Heart left ventricle (tissue), 16 donors: Measurements from ENCODE around the gene PRCC. TPM values are rescaled to one million over a fixed set of nuclear protein-coding genes. Genes with fewer than 3 reads are reported as not detected.

Experiments
- ATAC-seq, 4 donors: fragments of 200-7000 bp; cut with Tn5 transposase; one replicate each; pipeline ENCODE4 v1.9.1; 2020 to 2022; ENCODE audit warnings: moderate library complexity in 4 of 4, mild to moderate bottlenecking in 3 of 4, moderate number of reproducible peaks in 1 of 4
- DNase-seq, 5 donors: peaks; one replicate each; pipeline ENCODE4 v3.0.0-alpha.2; 2020
- H3K27ac ChIP-seq, 12 donors: fragments of 200-600 bp; sonication (generic) in 4 of 12; one replicate each; pipeline versions ENCODE4 v1.5.0 to v1.8.0; 2016 to 2022; ENCODE audit warnings: mild to moderate bottlenecking in 2 of 12
- H3K27me3 ChIP-seq, 9 donors: fragments of 200-600 bp; sonication (generic) in 2 of 9; one replicate each; pipeline versions ENCODE4 v1.5.1 to v1.8.0; 2016 to 2022; ENCODE audit warnings: mild to moderate bottlenecking in 3 of 9
- H3K36me3 ChIP-seq, 9 donors: fragments of 200-600 bp; sonication (generic) in 2 of 9; one replicate each; pipeline versions ENCODE4 v1.5.0 to v1.8.0; 2018 to 2022; ENCODE audit warnings: mild to moderate bottlenecking in 2 of 9
- H3K4me1 ChIP-seq, 12 donors: fragments of 200-600 bp; sonication (generic) in 4 of 12; one replicate each; pipeline versions ENCODE4 v1.5.0 to v1.8.0; 2016 to 2022; ENCODE audit warnings: mild to moderate bottlenecking in 3 of 12
- H3K4me3 ChIP-seq, 12 donors: fragments of 200-600 bp; sonication (generic) in 4 of 12; one replicate each; pipeline versions ENCODE4 v1.5.0 to v1.8.0; 2017 to 2022; ENCODE audit warnings: mild to moderate bottlenecking in 9 of 12, moderate library complexity in 4 of 12
- H3K9me3 ChIP-seq, 12 donors: fragments of 200-600 bp; sonication (generic) in 4 of 12; one replicate each; pipeline versions ENCODE4 v1.5.0 to v1.8.0; 2016 to 2022; ENCODE audit warnings: mild to moderate bottlenecking in 1 of 12
- CTCF ChIP-seq, 12 donors: fragments of 200-600 bp; sonication (generic) in 4 of 12; IDR thresholded peaks; one replicate each; pipeline versions ENCODE4 v1.5.0 to v1.8.0; 2018 to 2022; ENCODE audit warnings: antibody characterized with exemption in 12 of 12, mild to moderate bottlenecking in 5 of 12
- POLR2A ChIP-seq, 2 donors: fragments of 450-650 bp; IDR thresholded peaks; one replicate each; pipeline ENCODE4 v1.6.1; 2017; ENCODE audit warnings: antibody characterized with exemption in 2 of 2, mild to moderate bottlenecking in 2 of 2, moderate library complexity in 2 of 2
- WGBS, 4 donors: extraction: QIAGEN DNeasy Blood & Tissue Kit in 2 of 4; methylation state at CpG; one replicate each; pipeline versions ENCODE4 v1.1.5 to v1.1.7; 2013 to 2018; 5-methylcytosine and 5-hydroxymethylcytosine counted together
- intact Hi-C, 10 donors: fragments of 100-400 bp; cut with DNase I; formaldehyde crosslinking; loops; one replicate each; pipeline versions ENCODE4 v1.11.1 to v1.14.2; 2022
- polyA plus RNA-seq, 2 donors: library from polyadenylated mRNA; stranded (reverse); fragments of 200-250 nt; gene quantifications; one replicate each; pipeline ENCODE4 v1.2.3, GENCODE V29; 2013
- total RNA-seq, 9 donors: library from RNA; depleted of rRNA in 2 of 9; stranded (reverse); fragments of >200 nt in 2 of 9; fragmentation: NEBNext Ultra II Directional in 3 of 9; extraction: Animal tissue kit (Norgen Biotek cat#: 25700) in 3 of 9; gene quantifications; one replicate each; pipeline versions ENCODE4 v1.1.0 to v1.2.4, GENCODE V29; 2016 to 2023
- donor health status: ischemic (EF 13 %, LVEDD 7.1; RV severe dilation, severe dysfunction).
- donor health status: healthy with polysubstance abuse.
- donor health status: DM: no; HTN: yes; CAD: no.
- donor health status: DM: no; HTN: no; CAD: no.
- donor health status: ischemic (EF 25% LVEDD 6.9; RV normal size, moderate dysfunction).
- donor health status: ischemic (EF 25% LVEDD 5.7; RV mildly dilated, moderate dysfunction).
- donor health status: healthy.
- donor health status: DM: yes; HTN: yes; CAD: no.
- donor health status: ischemic (EF 35%, LVEDD 5.7; RV mildly dilated, moderate dysfunction).
- donor health status: nonischemic (EF 11% LVEDD 7.7; RV severe dilation, severe dysfunction).
- donor health status: DM: yes; HTN: yes; CAD: no.
- donor health status: PGD.
- donor health status: ischemic (EF 29% LVEDD 5.4; RV normal size, mild dysfunction).
- donor health status: nonischemic (EF 23%, LVEDD 6.1; RV moderate dilation, normal function).

The PRCC gene
- total and polyA plus RNA-seq, 11 donors, result 34.6 to 55.5 (median 39.0) TPM

- no peaks in the 10 kb centered on the region for H3K36me3 ChIP-seq
- no peak overlapping the region for H3K4me3 ChIP-seq
- no peaks in the 10 kb centered on the region for H3K9me3 ChIP-seq
- H3K27me3 ChIP-seq, result peaks cover 0 to 69% (median 26%) of the 10 kb centered on the region in 9 donors
- intact Hi-C loops, result no loop called here
- H3K27ac ChIP-seq, result no peak overlapping the region
- ATAC-seq (no peak), DNase-seq (no peak)
- peaks cover 0 to 9% (median 0%) of the 10 kb centered on the region in 12 donors for H3K4me1 ChIP-seq
- no peak for TF ChIP-seq POLR2A (IDR thresholded peaks at IDR 0.05)
- WGBS, 4 donors, result 70 to 81% (median 72%) methylated on average over 9 to 14 of the region's 14 CpGs
These were observed 73.6 kb downstream of the PRCC start for GRCh38 chr1:156840898-156841279.

- Histone ChIP-seq H3K27ac (no peak overlapping the region), H3K27me3 (peaks cover 0 to 70% (median 26%) of the 10 kb centered on the region in 9 donors), H3K4me3 (no peak overlapping the region), H3K4me1 (peaks cover 0 to 9% (median 0%) of the 10 kb centered on the region in 12 donors), H3K36me3 (no peaks in the 10 kb centered on the region), H3K9me3 (no peaks in the 10 kb centered on the region)
- DNase-seq (no peak), ATAC-seq (no peak)
- 74 to 90% (median 78%) methylated on average over 13 to 16 of the region's 16 CpGs for WGBS, 4 donors
- TF ChIP-seq CTCF (IDR thresholded peaks at IDR 0.05) (no peak), POLR2A (IDR thresholded peaks at IDR 0.05) (no peak)
- intact Hi-C loops, result no loop called here
These were observed 74.0 kb downstream of the PRCC start for GRCh38 chr1:156841295-156841855.

GRCh38 chr1:156842618-156843300 lies 75.4 kb downstream of the PRCC start:
- no peak overlapping the region for H3K27ac ChIP-seq
- intact Hi-C loops, result no loop called here
- DNase-seq (no peak), ATAC-seq (no peak)
- H3K36me3 ChIP-seq, result no peaks in the 10 kb centered on the region
- 79 to 85% (median 83%) methylated on average over 9 of the region's 9 CpGs for WGBS, 4 donors
- no peak overlapping the region for H3K4me3 ChIP-seq
- H3K27me3 ChIP-seq, result peaks cover 0 to 80% (median 26%) of the 10 kb centered on the region in 9 donors
- no peak for TF ChIP-seq POLR2A (IDR thresholded peaks at IDR 0.05)
- TF ChIP-seq CTCF (IDR thresholded peaks at IDR 0.05), result no peak
- H3K4me1 ChIP-seq, result peaks cover 0 to 9% (median 0%) of the 10 kb centered on the region in 12 donors
- no peaks in the 10 kb centered on the region for H3K9me3 ChIP-seq

GRCh38 chr1:156844102-156844501 lies 76.8 kb downstream of the PRCC start:
- no peak overlapping the region for H3K4me3 ChIP-seq
- H3K27me3 ChIP-seq, result peaks cover 6 to 82% (median 32%) of the 10 kb centered on the region in 9 donors
- DNase-seq (no peak), ATAC-seq (no peak)
- TF ChIP-seq CTCF (IDR thresholded peaks at IDR 0.05) (no peak), POLR2A (IDR thresholded peaks at IDR 0.05) (no peak)
- H3K9me3 ChIP-seq, result no peaks in the 10 kb centered on the region
- H3K4me1 ChIP-seq, result peaks cover 0 to 10% (median 2%) of the 10 kb centered on the region in 12 donors
- WGBS, 4 donors, result 41 to 44% (median 43%) methylated on average over 6 of the region's 6 CpGs
- no peak overlapping the region for H3K27ac ChIP-seq
- no peaks in the 10 kb centered on the region for H3K36me3 ChIP-seq
- intact Hi-C loops, result no loop called here
